Activated CD4-positive, alpha-beta T cell treated with anti-CD3 and anti-CD28 coated beads for 1 hour (primary cell): Measurements from ENCODE around the gene MST1.

Experiments
- DNase-seq: peaks from one replicate; pipeline ENCODE4 v3.0.0-alpha.2; 2020

Gene MST1

GRCh38 chr3:49673715-49674496, 15.4 kb downstream of the MST1 start, which contains the start of gene APEH:
Gene APEH (plus strand): TSS chr3:49674351. CDS start chr3:49674402, 51 bp downstream.
- DNase-seq, result peak; percentile 94

DNA sequence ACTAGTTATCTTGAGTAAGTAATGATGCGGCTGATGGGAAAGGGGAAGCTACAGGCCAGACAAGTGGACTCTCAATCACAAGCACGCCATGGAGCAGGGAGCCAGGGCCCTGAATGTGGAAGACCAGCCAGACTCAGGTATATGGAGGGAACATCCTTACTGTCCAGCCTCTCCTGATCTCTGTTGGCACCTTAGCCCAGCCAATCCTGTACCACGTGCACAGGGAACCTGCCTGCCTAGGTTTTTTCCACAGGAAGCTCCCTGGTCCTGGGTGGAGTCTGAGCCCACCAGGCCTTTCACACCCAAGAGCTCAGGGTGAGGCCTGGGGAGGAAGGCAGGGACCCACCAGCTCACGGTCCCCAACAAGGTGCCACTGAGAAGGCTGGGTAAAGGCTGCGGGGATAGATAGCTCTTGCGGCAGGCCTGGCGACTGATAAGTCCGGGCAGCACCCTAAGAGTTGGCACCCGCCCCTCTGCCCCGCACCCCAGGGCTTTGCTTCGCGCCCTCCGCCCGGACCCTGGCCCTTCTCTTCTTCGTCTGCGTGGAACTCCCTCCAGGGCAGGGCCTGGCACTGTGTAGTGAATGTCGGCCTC, 16.1 kb downstream of the MST1 start:
- DNase-seq, result no peak

DNA sequence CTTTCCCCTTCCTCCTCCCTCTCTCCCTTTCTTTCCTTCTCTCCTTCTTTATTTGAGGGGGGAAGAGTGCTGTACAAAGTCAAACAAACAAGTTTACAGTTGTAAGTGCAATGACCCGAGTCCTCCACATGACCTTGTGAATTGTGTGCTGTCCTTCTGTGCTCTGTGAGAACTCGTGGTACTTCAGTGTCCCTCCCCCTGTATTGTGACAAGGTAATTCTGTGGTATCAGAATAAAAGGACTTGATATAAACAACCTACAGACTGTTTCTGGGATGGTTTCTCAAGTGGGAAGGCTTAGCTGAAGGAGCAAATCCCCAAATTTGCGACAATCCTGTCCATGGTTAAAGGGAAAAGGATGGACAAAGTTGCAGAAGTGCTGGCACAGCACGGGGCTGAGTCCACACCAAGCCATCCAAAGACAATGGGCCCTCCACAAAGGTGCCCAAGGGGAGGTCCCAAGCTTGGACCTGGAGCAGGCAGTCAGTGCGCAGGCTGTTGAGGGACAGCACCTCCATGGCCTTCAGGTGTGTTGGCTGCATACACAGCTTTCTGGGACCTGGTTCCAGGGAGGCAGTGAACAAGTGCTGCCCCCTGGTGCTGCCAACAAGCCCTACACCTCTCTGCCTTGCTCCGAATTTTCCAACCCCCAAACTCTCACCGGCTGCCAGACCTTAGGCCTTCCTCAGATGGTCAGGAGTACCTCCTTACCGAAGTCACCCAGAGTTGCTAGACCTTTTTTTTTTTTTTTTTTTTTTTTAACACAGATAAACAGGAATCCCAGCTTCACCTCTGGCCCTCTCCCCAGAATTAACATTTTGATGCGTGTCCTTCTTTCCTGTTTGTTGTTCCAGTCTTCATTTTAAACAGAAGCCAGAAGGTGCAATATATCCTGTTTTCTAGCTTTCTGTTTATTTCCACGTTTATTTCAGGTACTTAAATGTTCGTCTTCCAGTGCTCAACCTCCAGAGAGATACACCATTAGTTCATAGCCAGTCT, 17.7 kb downstream of the MST1 start:
- peak; percentile 59 for DNase-seq

DNA sequence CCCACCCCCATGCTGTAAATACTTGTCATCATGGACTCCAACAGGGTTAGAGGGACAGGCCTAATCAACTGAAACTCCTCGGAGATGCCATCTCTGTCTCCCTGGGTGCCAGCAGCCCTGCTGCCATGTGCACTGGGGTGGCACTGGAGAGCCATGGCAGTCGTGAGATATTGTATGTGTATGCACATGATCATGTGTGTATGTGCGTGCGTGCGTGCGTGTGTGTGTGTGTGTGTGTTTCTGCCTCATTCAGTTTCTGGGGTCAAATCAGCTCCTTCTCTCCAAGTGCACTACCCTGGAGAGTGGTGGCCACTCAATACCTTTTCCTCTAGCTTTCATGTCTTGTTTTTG, 18.4 kb downstream of the MST1 start:
- no peak for DNase-seq

DNA sequence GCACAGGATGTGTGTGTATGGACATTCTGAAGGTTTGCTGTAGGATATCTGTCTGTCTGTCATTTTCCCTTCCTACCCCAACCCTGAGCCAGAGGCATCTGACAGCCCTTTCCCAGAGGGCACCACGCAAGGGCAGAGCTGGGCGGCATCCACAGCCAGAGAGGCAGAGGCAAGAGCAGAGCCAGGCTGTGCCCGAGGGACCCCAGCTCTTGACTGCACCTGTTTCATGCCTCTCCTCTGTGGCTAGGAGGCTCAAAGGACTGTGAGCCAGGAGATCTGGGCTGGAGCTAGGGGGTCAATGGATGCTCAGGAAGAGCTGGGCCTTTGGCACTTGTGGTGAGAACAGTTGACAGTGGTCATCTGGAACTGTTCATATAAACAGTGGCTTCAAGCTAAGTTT, 19.9 kb downstream of the MST1 start:
- no peak for DNase-seq

- no peak for DNase-seq
Measured at GRCh38 chr3:49668861-49669260, 20.4 kb downstream of the MST1 start.

- DNase-seq, result no peak
Measured at GRCh38 chr3:49668414-49668797, 20.9 kb downstream of the MST1 start.

GRCh38 chr3:49667701-49668413, 21.4 kb downstream of the MST1 start:
- DNase-seq, result no peak

DNA sequence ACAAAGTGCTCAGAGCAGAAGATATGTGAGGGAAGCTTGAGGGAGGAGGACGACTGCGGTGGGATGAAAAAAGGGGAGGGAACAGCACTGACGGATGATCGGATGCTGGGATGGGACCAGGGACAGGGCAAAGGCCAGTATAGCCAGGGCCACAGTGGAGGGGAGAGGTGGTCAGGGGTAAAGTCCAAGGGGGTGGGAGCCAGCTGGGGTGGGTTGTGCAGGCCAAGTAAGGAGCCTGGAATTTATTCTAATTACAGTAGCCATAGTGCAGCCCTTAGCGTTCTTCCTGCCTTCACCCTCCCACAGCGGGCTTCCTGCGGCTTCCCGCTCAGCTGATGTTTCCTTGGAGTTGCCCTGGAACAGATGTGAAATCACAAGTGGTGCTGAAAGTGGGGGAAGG, 22.7 kb downstream of the MST1 start:
- DNase-seq, result no peak

- DNase-seq, result no peak
Measured at GRCh38 chr3:49665822-49666519, 23.3 kb downstream of the MST1 start.

DNA sequence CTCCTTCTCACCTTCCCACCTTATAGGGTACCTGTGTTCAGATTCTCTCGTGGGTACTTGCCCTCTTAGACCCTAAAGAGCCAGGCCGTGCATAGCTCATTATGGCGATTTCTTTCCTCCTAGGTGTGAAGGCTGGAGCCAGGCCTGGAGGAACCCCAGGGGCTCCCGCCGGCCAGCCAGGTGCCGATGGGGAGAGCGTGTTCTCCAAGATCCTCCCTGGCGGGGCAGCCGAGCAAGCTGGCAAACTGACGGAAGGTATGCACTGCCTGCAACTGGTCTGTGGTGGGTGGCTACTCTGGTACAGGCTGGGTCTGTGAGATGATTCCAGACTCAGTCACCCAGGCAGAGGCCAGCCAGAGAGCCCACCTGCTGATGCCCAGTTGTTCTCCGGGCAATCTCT, 25.0 kb downstream of the MST1 start:
- DNase-seq, result no peak

DNA sequence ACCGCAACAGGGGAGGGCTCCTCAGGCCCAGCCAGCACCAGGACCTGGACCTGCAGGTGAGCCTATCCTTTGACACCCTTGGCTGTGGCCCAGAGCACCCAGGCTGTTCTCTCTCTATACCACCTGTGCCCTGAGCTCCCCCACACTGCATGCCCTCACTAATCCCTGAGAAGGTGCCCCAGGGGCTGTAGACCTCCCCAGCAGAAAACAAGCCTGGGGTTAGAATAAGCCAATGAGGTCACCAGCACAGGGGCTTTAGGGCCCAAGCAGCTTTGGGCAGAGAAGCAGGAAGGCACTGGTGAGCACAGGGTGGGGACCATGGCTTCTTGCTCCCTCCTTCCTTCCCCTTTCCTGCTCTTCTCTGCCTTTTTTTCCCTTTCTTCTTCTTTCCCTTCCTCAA, 25.4 kb downstream of the MST1 start:
- DNase-seq, result no peak

DNA sequence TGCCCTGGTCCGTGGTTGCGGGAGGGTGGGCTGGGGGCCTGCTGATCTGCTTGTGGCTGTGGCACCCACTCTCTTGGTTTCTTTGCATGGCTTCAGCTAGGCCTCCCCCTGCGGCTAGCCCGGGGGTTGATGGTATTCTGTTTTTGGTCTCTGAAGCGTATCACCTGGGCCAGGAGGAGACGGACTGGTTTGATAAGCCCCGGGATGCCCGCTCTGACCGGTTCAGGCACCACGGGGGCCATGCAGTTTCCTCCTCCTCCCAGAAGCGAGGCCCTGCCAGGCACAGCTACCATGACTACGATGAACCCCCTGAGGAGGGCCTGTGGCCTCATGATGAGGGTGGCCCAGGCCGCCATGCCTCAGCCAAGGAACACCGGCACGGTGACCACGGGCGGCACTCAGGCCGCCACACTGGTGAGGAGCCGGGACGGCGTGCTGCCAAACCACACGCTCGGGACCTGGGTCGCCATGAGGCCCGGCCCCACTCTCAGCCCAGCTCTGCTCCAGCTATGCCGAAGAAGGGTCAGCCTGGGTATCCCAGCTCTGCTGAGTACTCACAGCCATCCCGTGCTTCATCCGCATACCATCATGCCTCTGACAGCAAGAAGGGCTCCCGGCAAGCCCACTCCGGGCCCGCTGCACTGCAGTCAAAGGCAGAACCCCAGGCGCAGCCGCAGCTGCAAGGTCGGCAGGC, 26.4 kb downstream of the MST1 start:
- no peak for DNase-seq

DNA sequence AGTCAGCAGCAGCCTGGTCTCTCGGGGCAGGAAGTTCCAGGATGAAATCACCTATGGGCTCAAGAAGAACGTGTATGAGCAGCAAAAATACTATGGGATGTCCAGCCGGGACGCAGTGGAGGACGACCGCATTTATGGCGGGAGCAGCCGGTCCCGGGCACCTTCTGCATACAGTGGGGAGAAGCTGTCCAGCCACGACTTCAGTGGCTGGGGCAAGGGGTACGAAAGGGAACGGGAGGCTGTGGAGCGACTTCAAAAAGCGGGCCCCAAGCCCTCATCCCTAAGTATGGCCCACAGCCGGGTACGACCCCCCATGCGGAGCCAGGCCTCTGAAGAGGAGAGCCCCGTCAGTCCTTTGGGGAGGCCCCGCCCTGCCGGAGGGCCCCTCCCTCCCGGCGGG, 27.3 kb downstream of the MST1 start:
- DNase-seq, result no peak

DNA sequence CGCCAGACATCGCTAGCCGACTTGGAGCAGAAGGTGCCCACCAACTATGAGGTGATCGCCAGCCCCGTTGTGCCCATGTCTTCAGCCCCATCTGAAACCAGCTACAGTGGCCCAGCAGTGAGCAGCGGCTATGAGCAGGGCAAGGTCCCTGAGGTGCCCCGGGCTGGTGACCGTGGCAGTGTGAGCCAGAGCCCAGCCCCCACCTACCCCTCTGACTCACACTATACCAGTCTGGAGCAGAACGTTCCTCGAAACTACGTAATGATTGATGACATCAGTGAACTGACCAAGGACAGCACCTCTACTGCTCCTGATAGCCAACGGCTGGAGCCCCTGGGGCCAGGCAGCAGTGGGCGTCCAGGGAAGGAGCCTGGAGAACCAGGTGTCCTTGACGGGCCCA, 28.0 kb downstream of the MST1 start:
- no peak for DNase-seq

GRCh38 chr3:49659756-49660155, 29.5 kb downstream of the MST1 start:
- DNase-seq, result no peak

DNA sequence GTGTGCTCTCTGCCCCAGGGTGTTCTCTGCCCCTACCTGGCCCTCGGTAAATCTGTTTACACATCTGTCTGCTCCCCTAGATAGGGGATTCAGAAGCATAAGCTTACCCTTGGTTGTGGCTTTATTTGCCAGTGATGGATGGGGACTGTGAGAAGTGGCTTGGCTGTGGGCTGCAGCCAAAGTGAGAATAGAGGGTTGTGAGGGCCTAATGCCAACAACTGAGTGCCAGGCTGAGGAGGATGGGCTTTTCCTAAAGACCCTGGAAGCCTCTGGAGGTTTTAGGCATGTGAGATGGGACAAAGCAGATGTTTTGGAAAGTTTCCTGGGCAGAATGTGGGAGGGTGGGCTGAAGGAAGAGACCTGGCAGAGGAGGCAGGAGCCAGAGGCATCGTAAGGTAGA, 30.6 kb downstream of the MST1 start:
- no peak for DNase-seq

DNA sequence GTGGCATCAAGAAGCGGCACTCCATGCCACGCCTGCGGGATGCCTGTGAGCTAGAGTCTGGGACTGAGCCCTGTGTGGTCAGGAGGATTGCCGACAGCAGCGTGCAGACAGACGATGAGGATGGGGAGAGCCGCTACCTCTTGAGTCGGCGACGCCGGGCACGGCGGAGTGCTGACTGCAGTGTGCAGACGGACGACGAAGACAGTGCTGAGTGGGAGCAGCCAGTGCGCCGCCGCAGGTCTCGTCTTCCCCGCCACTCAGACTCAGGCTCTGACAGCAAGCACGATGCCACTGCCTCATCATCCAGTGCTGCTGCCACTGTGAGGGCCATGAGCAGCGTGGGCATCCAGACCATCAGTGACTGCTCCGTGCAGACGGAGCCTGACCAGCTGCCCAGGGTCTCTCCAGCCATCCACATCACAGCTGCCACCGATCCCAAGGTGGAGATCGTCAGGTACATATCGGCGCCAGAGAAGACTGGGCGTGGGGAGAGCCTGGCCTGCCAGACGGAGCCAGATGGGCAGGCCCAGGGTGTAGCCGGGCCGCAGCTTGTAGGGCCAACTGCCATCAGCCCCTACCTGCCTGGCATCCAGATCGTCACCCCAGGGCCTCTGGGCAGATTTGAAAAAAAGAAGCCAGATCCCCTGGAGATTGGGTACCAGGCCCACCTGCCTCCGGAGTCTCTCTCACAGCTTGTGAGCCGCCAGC, 31.9 kb downstream of the MST1 start:
- DNase-seq, result no peak

DNA sequence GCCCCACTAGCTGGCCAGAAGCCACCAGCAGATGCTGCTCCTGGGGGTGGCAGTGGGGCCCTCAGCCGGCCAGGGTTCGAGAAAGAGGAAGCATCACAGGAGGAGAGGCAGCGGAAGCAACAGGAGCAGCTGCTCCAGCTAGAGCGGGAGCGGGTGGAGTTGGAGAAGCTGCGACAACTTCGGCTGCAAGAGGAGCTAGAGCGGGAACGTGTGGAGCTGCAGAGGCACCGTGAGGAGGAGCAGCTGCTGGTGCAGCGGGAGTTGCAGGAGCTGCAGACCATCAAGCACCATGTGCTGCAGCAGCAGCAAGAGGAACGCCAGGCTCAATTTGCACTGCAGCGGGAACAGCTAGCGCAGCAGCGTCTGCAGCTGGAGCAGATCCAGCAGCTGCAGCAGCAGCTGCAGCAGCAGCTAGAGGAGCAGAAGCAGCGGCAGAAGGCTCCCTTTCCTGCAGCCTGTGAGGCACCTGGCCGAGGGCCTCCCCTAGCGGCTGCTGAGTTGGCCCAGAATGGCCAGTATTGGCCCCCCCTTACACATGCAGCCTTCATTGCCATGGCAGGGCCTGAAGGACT, 32.6 kb downstream of the MST1 start:
- DNase-seq, result no peak

GRCh38 chr3:49655731-49656285, 33.5 kb downstream of the MST1 start:
- DNase-seq, result no peak
